Hypothalamus (tissue), 51 donors: Measurements from ENCODE around the gene KCNMA1.

Experiments used
- DNase-seq, 51 donors: peaks; one replicate each; lab custom pipeline; 2025; lab: John Stamatoyannopoulos, UW

KCNMA1 gene

DNA sequence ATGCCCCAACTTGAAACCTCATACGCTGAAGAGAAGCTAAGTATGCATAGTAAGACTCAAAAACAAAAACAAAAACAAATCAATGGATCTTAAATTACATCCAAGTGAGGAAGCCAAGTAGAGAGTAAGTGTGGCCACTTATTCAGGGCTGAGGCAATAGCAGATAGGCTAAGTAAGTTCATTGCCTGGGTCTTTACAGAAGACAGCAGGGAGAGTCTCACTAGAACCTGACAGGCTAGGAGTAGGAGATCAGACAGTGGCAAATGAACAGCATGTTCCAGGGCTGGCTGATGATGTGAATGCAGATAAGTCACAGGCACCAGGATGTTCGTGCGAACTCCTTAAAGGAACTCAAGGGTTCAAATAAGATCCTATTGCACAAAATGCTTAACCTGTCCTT lies 568.6 kb downstream of the KCNMA1 start:
- peak in 1 of 51 donors; percentile 12 for DNase-seq

DNA sequence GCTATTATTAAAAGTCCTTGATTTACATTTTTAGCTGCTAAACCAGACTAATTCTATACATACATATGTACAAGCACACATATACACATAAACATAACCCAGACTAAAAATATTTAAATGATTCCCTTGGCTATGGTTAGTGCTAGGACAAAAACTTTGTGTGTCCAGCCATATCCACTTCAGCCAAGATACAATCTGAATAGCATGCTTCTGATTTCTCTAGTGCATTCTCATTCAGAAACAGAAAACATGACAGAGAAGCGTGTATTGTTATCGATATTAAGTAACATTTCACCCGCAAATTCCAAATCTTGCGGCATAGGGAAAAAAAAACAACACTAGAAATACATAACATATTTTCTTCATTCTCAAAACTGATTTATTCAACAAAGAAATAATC lies 569.3 kb downstream of the KCNMA1 start:
- no peak for DNase-seq

DNA sequence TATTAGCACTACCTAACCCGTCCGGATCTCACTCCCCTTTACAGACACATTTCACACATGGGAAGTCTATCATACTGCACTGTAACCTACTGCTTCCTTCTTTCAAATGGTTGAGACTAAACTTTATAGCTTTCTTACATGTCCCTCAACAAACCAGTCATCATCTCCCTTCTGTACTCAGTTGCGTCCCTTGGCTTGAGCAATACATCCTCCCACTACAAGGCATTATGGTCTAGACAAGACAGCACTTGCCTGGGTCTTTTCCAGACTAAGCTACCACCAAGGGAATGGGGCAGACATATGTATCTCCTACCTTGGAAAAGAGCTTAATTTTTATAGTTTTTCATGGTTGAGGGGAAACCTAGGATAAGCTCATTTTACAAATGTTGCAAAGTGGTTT lies 575.2 kb downstream of the KCNMA1 start:
- DNase-seq: no peak

DNA sequence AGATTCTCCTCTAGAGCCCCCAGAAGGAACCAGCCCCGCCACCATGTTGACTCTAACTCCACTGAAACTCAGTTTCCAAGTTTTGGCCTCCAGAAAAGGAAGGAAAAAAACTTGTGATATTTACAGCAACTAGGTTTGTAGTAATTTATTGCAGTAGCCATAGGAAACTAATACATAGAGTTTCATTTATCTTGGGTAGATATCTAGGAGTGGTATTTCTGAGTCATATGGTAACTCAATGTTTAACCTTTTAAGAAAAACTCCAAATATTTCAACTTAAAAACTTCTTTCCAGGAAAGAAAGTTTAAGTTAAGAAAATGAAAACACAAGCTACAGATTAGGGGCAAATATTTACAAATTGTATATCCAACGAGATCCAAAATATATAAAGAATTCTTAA lies 576.7 kb downstream of the KCNMA1 start:
- DNase-seq: no peak

DNA sequence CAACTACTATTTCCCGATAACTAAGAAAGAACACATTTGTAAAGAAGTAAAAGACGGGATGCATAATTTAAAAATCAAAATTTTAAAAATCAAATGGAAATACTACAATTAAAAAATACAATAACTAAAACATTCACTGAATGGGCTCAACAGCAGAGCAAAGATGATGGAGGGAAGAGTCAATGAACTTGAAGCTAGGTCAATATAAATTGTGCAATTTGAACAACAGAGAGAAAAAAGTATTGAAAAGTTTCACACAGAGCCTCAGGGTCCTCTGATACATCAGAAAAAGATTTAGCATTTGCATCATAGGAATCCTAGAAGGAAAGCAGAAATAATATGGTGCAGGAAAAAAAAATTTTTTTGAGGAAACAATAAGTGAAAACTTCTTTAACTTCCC lies 581.0 kb downstream of the KCNMA1 start:
- no peak for DNase-seq

DNA sequence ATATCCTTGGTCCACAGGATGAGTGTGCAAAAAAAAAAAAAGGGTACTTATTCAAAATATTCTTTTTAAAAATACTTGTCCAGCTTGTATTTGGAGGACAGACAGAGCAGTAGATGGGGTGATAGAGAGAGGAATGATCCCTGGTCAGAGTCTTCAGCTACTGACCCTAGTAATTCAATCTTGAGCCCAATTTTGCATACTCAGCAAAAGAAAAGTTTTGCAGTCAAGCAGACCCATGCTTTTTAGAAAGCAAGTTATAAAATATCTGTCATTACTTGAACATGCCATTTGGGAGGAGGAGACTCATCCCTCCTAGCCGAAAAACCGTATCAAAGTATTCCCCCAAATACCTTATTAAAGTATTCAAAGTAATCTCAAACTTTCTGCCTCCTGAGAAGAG lies 585.0 kb downstream of the KCNMA1 start:
- no peak for DNase-seq

DNA sequence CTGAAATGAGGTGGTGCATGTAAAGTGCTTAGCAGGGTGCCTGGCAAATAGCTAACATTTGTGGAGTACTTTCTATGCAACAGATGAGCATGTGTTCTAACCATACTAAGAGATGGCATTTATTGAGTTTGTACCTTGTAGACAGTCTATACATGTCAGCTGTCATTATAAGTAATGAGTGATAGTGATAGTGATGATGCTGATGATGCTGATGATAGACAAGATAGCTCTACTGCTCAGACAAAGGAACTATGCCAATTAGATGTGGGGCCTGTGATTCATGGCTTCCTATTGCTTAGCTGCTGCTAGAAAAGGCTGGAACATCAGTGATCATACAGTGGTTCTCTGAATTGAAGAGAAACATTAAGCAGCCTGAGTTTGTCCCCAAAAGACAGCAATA lies 585.8 kb downstream of the KCNMA1 start:
- DNase-seq: no peak

DNA sequence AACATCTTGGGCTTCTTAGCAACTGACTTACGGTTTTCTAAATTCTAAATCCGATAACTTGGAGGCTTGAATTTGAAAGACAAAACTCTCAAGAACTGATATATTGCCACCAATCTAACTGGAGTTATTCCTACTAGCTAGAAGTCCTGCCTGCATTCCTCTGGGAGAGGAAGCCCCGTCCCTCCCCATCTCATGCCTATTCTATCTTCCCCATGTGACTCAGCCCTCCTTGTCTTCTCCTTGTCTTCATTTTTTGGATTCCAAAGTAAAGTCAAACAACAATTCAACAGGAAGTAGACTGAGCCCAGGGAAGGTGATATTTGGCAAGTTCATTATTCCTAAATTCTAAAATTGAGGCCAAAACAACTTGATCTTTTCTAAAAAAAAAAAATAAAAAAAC lies 587.7 kb downstream of the KCNMA1 start:
- DNase-seq: no peak

DNA sequence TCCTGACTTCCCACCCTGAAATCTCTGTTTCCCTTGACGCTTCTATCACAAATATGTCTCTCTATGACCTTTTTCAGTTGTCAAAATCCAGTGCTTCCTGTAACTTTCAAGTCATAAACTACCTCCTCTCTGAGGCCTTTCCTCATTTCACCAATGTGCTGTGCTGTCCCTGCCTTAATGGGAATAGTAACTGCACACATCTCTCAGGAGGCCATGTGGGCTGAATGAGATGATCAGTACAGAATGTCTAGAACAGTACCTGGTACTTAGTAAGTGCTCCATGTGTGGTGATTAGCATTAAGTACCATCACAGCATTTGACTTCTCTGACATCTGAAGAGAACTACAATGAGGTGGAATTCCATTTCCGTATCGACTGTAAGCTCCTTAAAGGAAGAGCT lies 588.5 kb downstream of the KCNMA1 start:
- no peak for DNase-seq

DNA sequence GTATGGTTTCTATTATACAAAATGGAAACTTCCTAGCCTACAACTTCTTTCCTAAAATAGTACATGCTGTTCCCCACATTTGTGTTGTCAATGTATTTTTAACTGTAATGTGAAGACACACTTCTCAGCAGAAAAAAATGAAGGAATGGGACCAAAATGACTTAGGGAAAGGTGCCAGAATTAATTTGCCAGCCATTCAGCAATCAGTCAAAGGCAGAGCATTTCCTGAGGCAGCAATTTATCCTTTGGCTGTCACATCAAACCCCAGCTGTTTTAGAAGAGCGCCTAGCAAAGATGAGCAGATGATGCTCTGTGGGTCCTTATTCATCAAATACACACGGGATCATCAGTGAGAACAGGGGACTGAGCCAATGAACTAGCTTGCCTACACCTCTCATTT lies 592.5 kb downstream of the KCNMA1 start:
- DNase-seq: peak in 1 of 51 donors; percentile 6

DNA sequence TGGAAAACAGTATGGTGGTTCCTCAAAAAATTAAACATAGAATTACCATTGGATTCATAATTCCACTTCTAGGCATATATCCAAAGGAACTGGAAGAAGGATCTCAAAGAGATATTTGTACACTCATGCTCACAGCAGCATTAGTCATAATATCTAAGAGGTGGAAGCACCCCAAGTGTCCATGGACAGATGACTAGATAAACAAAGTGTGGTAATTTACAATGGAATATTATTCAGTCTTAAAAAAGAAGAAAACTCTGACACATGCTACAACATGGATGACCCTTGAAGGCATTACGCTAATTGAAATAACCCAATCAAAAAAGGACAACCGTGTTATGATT lies 594.2 kb downstream of the KCNMA1 start:
- no peak for DNase-seq

DNA sequence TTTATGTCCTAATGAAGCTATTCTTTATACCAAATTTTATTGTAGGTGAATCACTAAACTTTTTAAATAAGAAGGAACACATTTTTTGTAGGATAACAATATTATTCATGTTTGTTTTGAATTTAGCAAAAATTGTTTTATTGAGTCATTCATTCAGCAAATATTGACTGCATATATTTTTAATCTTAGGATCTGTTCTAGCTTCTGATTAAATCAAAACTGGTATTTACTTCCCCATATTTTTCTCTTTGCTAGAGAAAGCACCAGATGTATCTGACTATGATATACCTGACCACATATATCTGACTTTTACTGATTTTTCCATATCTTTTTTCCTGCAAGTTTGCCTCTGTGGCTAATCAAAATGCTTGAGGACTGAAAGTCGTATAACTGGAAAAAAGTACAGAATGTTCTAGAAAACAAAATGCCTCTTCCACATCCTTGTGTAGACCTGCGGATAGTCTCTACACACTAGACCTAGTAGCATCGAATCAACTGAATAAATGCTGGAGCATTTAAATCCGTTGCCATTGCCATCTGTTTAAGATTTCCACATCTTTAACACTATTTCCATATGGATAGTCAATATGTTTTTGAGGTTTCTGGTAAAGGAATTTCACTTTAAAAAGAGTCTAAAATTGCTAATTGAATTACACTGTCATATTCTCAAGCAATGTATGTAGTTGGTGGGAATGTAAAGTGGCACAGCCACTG lies 594.7 kb downstream of the KCNMA1 start:
- DNase-seq: no peak

DNA sequence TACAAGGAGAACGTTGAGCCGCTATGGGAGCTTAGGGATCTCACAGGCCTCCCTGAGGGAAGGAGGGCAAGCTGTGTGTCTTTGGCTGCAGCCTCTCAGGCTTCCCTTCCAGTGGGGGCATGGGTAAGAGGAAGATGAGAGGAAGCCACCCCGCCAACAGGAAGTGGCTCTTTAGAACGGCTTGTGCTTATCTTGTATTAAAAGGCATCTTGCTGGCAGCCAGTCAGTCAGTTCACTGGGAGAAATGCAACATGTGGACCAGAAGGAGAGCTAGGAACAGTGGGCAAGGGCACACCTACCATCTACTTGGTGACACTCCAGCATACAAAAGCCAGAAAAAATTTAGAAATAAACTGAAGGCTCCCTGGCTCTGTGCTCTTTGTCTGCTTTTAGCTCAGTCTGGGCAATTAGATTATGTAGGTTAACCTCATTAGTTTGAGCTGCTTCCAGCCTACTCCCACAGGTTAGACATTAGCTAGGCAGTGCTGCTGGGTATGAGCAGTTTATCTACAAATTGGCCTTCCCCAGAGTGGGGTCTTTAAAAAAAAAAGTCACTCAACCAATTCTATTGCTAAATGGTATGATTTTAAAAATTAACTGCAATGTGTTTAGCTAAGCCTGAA lies 595.9 kb downstream of the KCNMA1 start:
- peak in 1 of 51 donors; percentile 3 for DNase-seq

DNA sequence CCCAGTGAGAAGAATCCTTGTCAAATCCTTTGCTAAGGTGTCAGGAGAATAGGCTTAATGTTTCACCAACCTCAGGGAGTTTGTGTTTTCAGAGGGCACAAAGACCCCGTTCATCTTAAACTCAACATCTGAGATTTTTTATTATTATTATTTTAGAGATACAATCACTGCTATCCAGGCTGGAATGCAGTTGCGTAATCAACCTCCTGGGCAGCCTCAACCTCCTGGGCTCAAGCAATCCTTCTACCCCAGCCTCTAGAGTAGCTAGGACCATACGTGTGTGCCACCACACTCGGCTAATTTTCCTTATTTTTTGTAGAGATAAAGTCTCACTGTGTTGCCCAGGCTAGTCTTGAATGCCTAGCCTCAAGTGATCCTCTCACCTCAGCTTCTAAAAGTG lies 599.2 kb downstream of the KCNMA1 start:
- no peak for DNase-seq

DNA sequence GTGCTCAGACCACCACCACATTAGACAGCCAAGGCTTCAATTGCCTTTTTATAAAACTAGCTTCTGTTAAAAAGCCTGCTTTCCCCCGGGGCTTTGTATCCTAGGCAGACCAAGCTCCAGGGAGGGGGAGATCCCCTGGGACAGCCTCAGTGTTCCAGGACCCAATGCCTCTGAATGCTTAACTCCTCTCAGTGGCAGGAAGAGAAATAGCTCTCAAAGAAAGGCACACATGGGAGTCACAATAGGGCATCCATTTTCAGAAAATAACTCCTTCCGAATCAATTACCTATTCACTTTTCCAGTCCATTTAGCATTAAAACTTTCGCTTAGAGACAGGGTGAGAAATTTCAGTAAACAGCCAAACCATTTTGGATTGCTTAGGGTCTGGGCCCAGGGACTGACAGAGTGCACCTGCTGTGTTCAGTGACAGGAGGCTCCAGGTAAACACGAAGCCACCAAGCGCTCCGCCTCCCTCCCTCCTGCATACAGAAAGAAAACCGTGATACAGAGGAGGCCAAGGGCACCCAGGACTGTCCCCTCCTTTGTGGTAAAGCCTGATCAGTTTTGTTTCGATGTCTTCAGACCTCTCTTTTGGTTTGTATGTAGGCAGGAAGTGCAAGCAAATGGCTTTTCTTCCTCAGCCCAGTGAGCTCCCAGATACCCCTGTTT lies 599.7 kb downstream of the KCNMA1 start:
- DNase-seq: no peak

DNA sequence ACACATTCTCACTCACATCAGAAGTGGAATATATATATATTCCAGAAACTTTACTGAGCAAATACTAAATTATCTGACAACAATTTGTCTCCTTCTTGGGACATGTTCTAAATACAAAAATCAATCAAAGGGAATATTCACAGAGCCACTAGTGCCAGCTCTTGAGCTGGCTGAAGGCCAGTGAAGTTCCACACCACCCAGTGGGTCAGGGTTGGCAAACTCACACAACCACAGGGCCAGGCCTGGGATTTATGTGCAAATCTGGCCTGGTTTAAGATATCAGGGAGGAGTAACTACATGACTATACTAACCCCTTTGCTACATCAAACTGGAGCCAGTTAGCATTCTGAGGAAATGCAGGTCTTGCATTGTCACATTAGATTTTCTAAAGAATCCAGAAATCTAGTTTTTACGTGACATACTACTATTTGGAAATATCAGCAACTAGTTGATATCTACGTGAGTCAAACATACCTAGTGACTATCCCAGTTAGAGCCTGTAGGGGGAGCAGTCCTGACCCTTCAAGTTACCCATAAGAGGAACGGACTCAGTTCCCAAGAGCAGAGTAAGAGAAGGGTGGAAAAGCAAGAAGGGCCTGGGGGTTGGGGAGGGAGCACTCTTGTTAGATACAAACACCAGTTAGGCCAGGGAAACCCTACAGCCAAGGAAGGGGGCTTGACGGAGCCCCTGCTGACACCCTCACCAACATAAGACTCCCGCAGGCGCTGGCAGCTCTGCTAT lies 600.4 kb downstream of the KCNMA1 start:
- no peak for DNase-seq

DNA sequence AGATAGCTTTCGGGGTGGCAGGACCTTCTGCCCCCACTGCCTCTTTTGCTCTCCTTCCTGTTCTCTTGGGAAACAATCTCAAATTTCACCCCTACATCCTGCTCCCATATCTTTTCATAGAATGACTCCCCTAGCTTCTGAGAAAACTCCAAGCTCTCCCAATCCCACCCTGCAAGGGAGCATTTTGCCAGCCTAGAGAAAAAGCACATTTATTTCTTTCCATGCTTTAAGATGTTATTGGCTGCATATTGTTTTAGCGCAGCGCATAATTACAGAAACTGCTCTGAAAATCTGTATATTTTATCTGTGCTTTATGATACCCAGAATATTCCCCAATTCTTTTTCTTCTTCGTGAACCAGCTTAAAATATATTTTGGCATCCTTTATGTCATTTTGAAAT lies 601.3 kb downstream of the KCNMA1 start:
- no peak for DNase-seq

DNA sequence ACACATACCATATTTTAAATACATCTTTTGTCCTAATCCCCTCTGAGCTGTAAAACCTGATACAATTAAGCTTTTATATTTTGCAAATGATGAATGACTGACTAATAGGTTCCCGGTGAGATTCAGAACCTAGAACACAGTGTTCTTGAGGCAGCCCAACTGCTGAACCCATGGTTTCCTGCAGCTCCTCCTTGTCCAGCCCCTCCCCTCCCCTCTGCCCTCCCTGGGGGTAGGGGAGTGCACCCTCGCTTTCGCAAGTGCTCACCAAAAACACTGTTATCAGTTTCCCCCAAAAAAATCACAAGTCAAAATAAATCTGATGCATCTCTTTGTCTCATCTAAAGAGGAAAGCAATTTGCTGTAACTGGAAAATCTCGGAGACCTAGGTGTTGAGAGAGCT lies 602.8 kb downstream of the KCNMA1 start:
- DNase-seq: no peak

DNA sequence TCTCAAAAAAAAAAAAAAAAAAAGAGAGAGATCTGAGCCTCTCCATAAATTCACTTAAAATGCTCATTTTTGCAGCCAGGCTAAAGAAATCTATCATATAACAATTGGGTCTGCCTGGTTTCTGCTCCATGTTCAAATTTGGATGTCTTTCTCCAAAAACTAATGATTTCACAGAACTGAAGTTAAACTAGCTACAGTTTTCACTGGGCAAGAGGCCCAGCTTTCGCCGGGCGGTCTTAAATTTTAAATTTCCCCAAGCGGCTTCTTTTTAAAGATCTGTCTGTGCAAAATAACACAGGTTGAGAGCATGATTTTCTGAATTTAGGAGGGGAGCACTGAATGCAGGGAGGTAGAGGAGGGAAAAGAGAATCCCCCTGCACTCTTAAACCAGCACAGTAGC lies 603.4 kb downstream of the KCNMA1 start:
- DNase-seq: no peak

DNA sequence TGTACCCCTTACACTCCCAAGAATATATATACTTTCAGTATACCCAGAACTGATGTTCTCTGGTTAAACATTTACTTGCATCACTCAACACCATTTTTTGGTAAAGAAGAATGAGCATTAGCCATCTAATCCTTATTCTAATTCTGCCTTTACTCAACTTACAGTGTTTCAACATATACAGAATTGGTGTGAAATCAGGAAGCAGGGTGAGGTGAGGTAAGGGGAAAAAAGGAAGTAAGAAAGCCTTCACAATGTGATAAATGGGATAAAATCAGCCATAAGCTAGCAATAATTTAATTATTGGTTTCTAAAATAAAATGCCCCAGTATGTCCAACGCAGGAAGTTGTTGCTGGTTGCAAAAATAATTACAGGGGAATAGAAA lies 605.4 kb downstream of the KCNMA1 start:
- DNase-seq: no peak

DNA sequence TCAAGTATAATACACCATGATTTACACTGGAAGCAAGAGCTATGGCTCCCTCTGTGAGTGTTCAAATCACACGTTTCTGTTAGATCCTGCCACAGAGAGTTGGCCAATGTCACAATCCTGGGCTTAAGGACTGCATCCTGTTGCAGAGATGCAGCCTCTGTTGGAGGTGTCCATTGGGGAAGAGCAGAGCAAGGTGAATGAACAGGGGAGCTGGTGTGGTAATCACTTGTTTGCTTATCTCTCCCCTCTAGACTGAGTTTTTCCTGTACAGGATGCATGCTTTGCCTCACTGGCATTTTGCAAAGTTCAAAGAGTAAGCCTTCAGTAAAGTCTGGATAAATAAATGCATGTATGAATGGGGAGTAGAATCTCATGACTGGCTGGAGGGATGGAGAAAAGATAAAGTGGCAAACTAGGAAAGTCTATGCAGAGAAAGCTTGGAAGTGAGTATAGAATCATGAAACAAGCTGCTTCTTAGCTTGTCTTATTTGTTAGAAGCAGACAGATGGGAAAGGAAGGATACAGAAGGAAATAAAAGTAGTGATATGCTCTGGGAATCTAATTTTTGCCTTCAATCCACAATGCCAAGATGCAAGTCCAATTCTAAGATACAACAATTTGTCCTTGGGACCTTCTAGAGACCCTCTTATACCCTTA lies 605.9 kb downstream of the KCNMA1 start:
- DNase-seq: no peak
